Activated CD4-positive, alpha-beta T cell treated with anti-CD3 and anti-CD28 coated beads, Interleukin-2, amount 10 ng/mL, durations not matched to agents 7 days and 5 days (primary cell): ENCODE results near the gene SUMO2. TPM values are rescaled to one million over a fixed set of nuclear protein-coding genes. Genes with fewer than 3 reads are reported as not detected.
"Not testable (repeated sequence)": the region's sequence is repeated elsewhere in the genome, so short reads cannot be mapped to it uniquely, and the experiment has no call there.

ENCODE experiments used
- CTCF ChIA-PET: fragments of 350-600 bp; sonication (Branson Sonifier 250); formaldehyde crosslinking; loops from one replicate; lab custom pipeline; 2021; ENCODE audit warnings: antibody characterized with exemption; lab: Charles Lee
- POLR2A ChIA-PET: fragments of 350-600 bp; sonication (Branson Sonifier 250); formaldehyde crosslinking; loops from one replicate; lab custom pipeline; 2021; ENCODE audit warnings: antibody characterized with exemption; lab: Charles Lee
- DNase-seq: peaks from one replicate; pipeline ENCODE4 v3.0.0-alpha.2; 2020
- H3K27ac Mint-ChIP-seq: one replicate; pipeline ENCODE4 v1.8.0; 2021; ENCODE audit warnings: mild to moderate bottlenecking, moderate library complexity, mixed read lengths
- H3K27me3 Mint-ChIP-seq: one replicate; pipeline ENCODE4 v1.8.0; 2021; ENCODE audit warnings: mixed read lengths
- H3K36me3 Mint-ChIP-seq: one replicate; pipeline ENCODE4 v1.8.0; 2021; ENCODE audit warnings: low read depth, mixed read lengths
- H3K4me1 Mint-ChIP-seq: one replicate; pipeline ENCODE4 v1.8.0; 2021; ENCODE audit warnings: mixed read lengths
- H3K4me3 Mint-ChIP-seq: one replicate; pipeline ENCODE4 v1.8.0; 2021; ENCODE audit warnings: mild to moderate bottlenecking, moderate library complexity, mixed read lengths
- H3K9me3 Mint-ChIP-seq: one replicate; pipeline ENCODE4 v1.8.0; 2021; ENCODE audit warnings: mixed read lengths
- total RNA-seq, 2 experiments: library from RNA; stranded (reverse); gene quantifications; one replicate each; pipeline ENCODE4 v1.2.3, GENCODE V29; 2021

The SUMO2 gene
- total RNA-seq, 2 experiments from 2014 or later, result 527 to 642 TPM

- Mint-ChIP-seq H3K36me3 (peaks cover 53% of the 10 kb centered on the region), H3K4me3 (no peak overlapping the region), H3K27ac (peak overlapping the region; percentile 54), H3K4me1 (peaks cover 43% of the 10 kb centered on the region), H3K9me3 (no peaks in the 10 kb centered on the region), H3K27me3 (no peaks in the 10 kb centered on the region)
- POLR2A ChIA-PET, result no interaction called here
- CTCF ChIA-PET, result interaction anchor here (0.7 to 1.1 kb wide), 2 partner anchors 166 to 215 kb away, joined by 3 read pairs; partner anchors contain the start of gene MRPL58
- DNase-seq, result no peak
These were observed 4.3 kb downstream of the SUMO2 start for GRCh38 chr17:75178453-75178852.

GRCh38 chr17:75176625-75177024 lies 6.1 kb downstream of the SUMO2 start:
- Mint-ChIP-seq H3K4me1 (peaks cover 50% of the 10 kb centered on the region), H3K27ac (peak overlapping the region; percentile 50), H3K9me3 (no peaks in the 10 kb centered on the region), H3K36me3 (peaks cover 60% of the 10 kb centered on the region), H3K4me3 (no peak overlapping the region), H3K27me3 (no peaks in the 10 kb centered on the region)
- ChIA-PET POLR2A (no interaction called here), CTCF (interaction anchor here (0.5 to 4.4 kb wide), 2 partner anchors 14 to 63 kb away, joined by 4 to 23 read pairs; no protein-coding TSS in a partner anchor)
- DNase-seq, result no peak

GRCh38 chr17:75174996-75175395 lies 7.8 kb downstream of the SUMO2 start:
- CTCF ChIA-PET, result interaction anchor here (0.7 to 4.4 kb wide), 3 partner anchors 30 to 61 kb away, joined by 4 to 23 read pairs (median 5); no protein-coding TSS in a partner anchor
- H3K27ac Mint-ChIP-seq, result no peak overlapping the region
- peaks cover 51% of the 10 kb centered on the region for H3K36me3 Mint-ChIP-seq
- no peaks in the 10 kb centered on the region for H3K27me3 Mint-ChIP-seq
- no peak overlapping the region for H3K4me3 Mint-ChIP-seq
- POLR2A ChIA-PET, result interaction anchor here (0.6 to 0.7 kb wide), 2 partner anchors 18 to 61 kb away, joined by 4 read pairs; no protein-coding TSS in a partner anchor
- H3K9me3 Mint-ChIP-seq, result no peaks in the 10 kb centered on the region
- no peak for DNase-seq
- peaks cover 44% of the 10 kb centered on the region for H3K4me1 Mint-ChIP-seq

- H3K36me3 Mint-ChIP-seq, result peaks cover 40% of the 10 kb centered on the region
- H3K9me3 Mint-ChIP-seq, result no peaks in the 10 kb centered on the region
- peak overlapping the region; percentile 15 for H3K27ac Mint-ChIP-seq
- H3K4me1 Mint-ChIP-seq, result peaks cover 32% of the 10 kb centered on the region
- DNase-seq, result no peak
- no peaks in the 10 kb centered on the region for H3K27me3 Mint-ChIP-seq
- ChIA-PET POLR2A (no interaction called here), CTCF (interaction anchor here (0.6 to 4.4 kb wide), 3 partner anchors 13 to 60 kb away, joined by 3 to 23 read pairs (median 4); partner anchors contain the start of gene JPT1)
- no peak overlapping the region for H3K4me3 Mint-ChIP-seq
These were observed 9.2 kb downstream of the SUMO2 start for GRCh38 chr17:75173526-75173925.

GRCh38 chr17:75168998-75169397 lies 13.8 kb downstream of the SUMO2 start:
- Mint-ChIP-seq H3K27me3 (no peaks in the 10 kb centered on the region), H3K9me3 (no peaks in the 10 kb centered on the region), H3K4me1 (peaks cover 20% of the 10 kb centered on the region), H3K27ac (no peak overlapping the region), H3K4me3 (no peak overlapping the region), H3K36me3 (peaks cover 36% of the 10 kb centered on the region)
- DNase-seq, result no peak
- ChIA-PET POLR2A (no interaction called here), CTCF (interaction anchor here (0.6 to 6.1 kb wide), 9 partner anchors 18 to 1045 kb away, joined by 3 to 49 read pairs (median 3); partner anchors contain the start of genes ARMC7 and NT5C)

- peaks cover 26% of the 10 kb centered on the region for H3K36me3 Mint-ChIP-seq
- H3K4me1 Mint-ChIP-seq, H3K4me3 Mint-ChIP-seq, DNase-seq, H3K27ac Mint-ChIP-seq, H3K27me3 Mint-ChIP-seq, POLR2A ChIA-PET, H3K9me3 Mint-ChIP-seq: not testable (repeated sequence)
- CTCF ChIA-PET, result interaction anchor here (2.8 kb wide), 1 partner anchor 50 kb away, joined by 9 read pairs; no protein-coding TSS in a partner anchor
These were observed 18.2 kb downstream of the SUMO2 start for GRCh38 chr17:75164606-75165005.

- Mint-ChIP-seq H3K36me3 (peaks cover 24% of the 10 kb centered on the region), H3K27me3 (no peaks in the 10 kb centered on the region), H3K4me3 (no peak overlapping the region), H3K27ac (no peak overlapping the region), H3K9me3 (no peaks in the 10 kb centered on the region), H3K4me1 (no peaks in the 10 kb centered on the region)
- ChIA-PET CTCF (interaction anchor here (1.0 to 2.8 kb wide), 4 partner anchors 9 to 108 kb away, joined by 4 to 9 read pairs (median 6); partner anchors contain the start of gene MIF4GD), POLR2A (interaction anchor here (0.5 kb wide), 1 partner anchor 38 kb away, joined by 6 read pairs; no protein-coding TSS in a partner anchor)
- no peak for DNase-seq
These were observed 19.7 kb downstream of the SUMO2 start for GRCh38 chr17:75163074-75163473.

- Mint-ChIP-seq H3K27ac (no peak overlapping the region), H3K27me3 (no peaks in the 10 kb centered on the region), H3K4me1 (peaks cover 9% of the 10 kb centered on the region), H3K9me3 (no peaks in the 10 kb centered on the region), H3K4me3 (no peak overlapping the region), H3K36me3 (peaks cover 15% of the 10 kb centered on the region)
- POLR2A ChIA-PET, result no interaction called here
- no peak for DNase-seq
- CTCF ChIA-PET, result interaction anchor here (0.6 to 2.3 kb wide), 3 partner anchors 11 to 46 kb away, joined by 3 to 4 read pairs (median 3); no protein-coding TSS in a partner anchor
These were observed 22.5 kb downstream of the SUMO2 start for GRCh38 chr17:75160211-75160610.

GRCh38 chr17:75159196-75160031 lies 23.3 kb downstream of the SUMO2 start:
- Mint-ChIP-seq H3K27me3 (no peaks in the 10 kb centered on the region), H3K27ac (no peak overlapping the region), H3K4me3 (no peak overlapping the region), H3K36me3 (peaks cover 15% of the 10 kb centered on the region), H3K9me3 (no peaks in the 10 kb centered on the region), H3K4me1 (peaks cover 17% of the 10 kb centered on the region)
- ChIA-PET CTCF (interaction anchor here (0.6 to 2.3 kb wide), 3 partner anchors 12 to 127 kb away, joined by 3 to 4 read pairs (median 3); no protein-coding TSS in a partner anchor), POLR2A (no interaction called here)
- DNase-seq, result no peak

GRCh38 chr17:75158480-75158879 lies 24.3 kb downstream of the SUMO2 start:
- H3K27ac Mint-ChIP-seq, H3K27me3 Mint-ChIP-seq, H3K4me3 Mint-ChIP-seq, DNase-seq, POLR2A ChIA-PET, CTCF ChIA-PET, H3K9me3 Mint-ChIP-seq: not testable (repeated sequence)
- H3K36me3 Mint-ChIP-seq, result peaks cover 10% of the 10 kb centered on the region
- peaks cover 17% of the 10 kb centered on the region for H3K4me1 Mint-ChIP-seq

GRCh38 chr17:75155191-75155601 lies 27.6 kb downstream of the SUMO2 start:
- H3K27ac Mint-ChIP-seq, result peak overlapping the region; percentile 91
- CTCF ChIA-PET, result interaction anchor here (0.6 to 1.1 kb wide), 5 partner anchors 18 to 140 kb away, joined by 3 to 5 read pairs (median 3); partner anchors contain the start of gene MIF4GD
- DNase-seq, result no peak

GRCh38 chr17:75154195-75155106 lies 28.3 kb downstream of the SUMO2 start, which contains the start of gene JPT1:
Gene JPT1, minus strand, starts transcription at chr17:75154512. Its CDS starts 115 bp downstream, at chr17:75154397.
- H3K4me1 Mint-ChIP-seq, result peaks cover 39% of the 10 kb centered on the region
- H3K36me3 Mint-ChIP-seq, result peaks cover 15% of the 10 kb centered on the region
- CTCF ChIA-PET, result interaction anchor here (1.0 to 1.1 kb wide), 5 partner anchors 13 to 141 kb away, joined by 3 to 5 read pairs (median 3); partner anchors contain the start of gene MIF4GD
- peak; percentile 100 for DNase-seq
- POLR2A ChIA-PET, result no interaction called here
- H3K4me3 Mint-ChIP-seq, result peak within 1 kb of the TSS; percentile 92
- no peaks in the 10 kb centered on the region for H3K9me3 Mint-ChIP-seq
- H3K27ac Mint-ChIP-seq, result peak within 1 kb of the TSS; percentile 91
- no peaks in the 10 kb centered on the region for H3K27me3 Mint-ChIP-seq

More at GRCh38 chr17:75155191-75155601, 27.6 kb downstream of the SUMO2 start:
- Mint-ChIP-seq H3K4me1 (peaks cover 33% of the 10 kb centered on the region), H3K27me3 (no peaks in the 10 kb centered on the region), H3K9me3 (no peaks in the 10 kb centered on the region), H3K4me3 (peak overlapping the region; percentile 92), H3K36me3 (peaks cover 12% of the 10 kb centered on the region)
- POLR2A ChIA-PET, result no interaction called here
